GM12892 (cell line): ENCODE data around the gene IGFBP7.

Experiments
- POLR2A ChIP-seq: IDR thresholded peaks from 2 replicates; pipeline ENCODE4 v1.6.1; 2011; ENCODE audit warnings: low read depth, low read length, control low read depth
- POLR2AphosphoS5 ChIP-seq: IDR thresholded peaks from 2 replicates; pipeline ENCODE4 v1.6.1; 2011; ENCODE audit warnings: low read depth, low read length, control low read depth
- TAF1 ChIP-seq: IDR thresholded peaks from 2 replicates; pipeline ENCODE4 v1.6.1; 2011; ENCODE audit warnings: low read depth, mild to moderate bottlenecking, control low read depth, low read length, borderline replicate concordance

- TF ChIP-seq POLR2AphosphoS5, result no peak
- no peak for TF ChIP-seq POLR2A
- TF ChIP-seq TAF1, result no peak
Observed at GRCh38 chr4:57132743-57133137, 22.6 kb upstream of the IGFBP7 start.
